MM.1S (cell line): ENCODE measurements around the gene ADIPOR2.

Experiments used
- DNase-seq: peaks from one replicate; pipeline ENCODE4 v3.0.0-alpha.2; 2015
- H2AFZ ChIP-seq: fragments of 300-600 bp; sonication (generic); 2 replicates; pipeline ENCODE4 v1.6.0; 2016; ENCODE audit warnings: antibody characterized with exemption, low read length
- H3F3A ChIP-seq: fragments of 300-600 bp; sonication (generic); 2 replicates; pipeline ENCODE4 v1.6.1; 2016; ENCODE audit warnings: mild to moderate bottlenecking, antibody characterized with exemption, low read length, moderate library complexity, mixed read lengths; ENCODE audit not compliant: insufficient read depth
- H3K27ac ChIP-seq: fragments of 300-600 bp; sonication (generic); 2 replicates; pipeline ENCODE4 v1.5.1; 2016; ENCODE audit warnings: mild to moderate bottlenecking, low read length
- H3K27me3 ChIP-seq: fragments of 300-600 bp; sonication (generic); replicated peaks from 2 replicates; pipeline ENCODE4 v1.6.0; 2016; ENCODE audit warnings: low read length; ENCODE audit not compliant: insufficient read depth
- H3K36me3 ChIP-seq: fragments of 300-600 bp; sonication (generic); replicated peaks from 2 replicates; pipeline ENCODE4 v1.6.1; 2016; ENCODE audit warnings: mild to moderate bottlenecking, low read length, mixed read lengths; ENCODE audit not compliant: insufficient read depth
- H3K4me1 ChIP-seq: fragments of 300-600 bp; sonication (generic); 2 replicates; pipeline ENCODE4 v1.6.1; 2016; ENCODE audit warnings: low read length, mixed read lengths
- H3K4me2 ChIP-seq: fragments of 300-600 bp; sonication (generic); 2 replicates; pipeline ENCODE4 v1.6.0; 2016; ENCODE audit warnings: low read depth, low read length
- H3K4me3 ChIP-seq: fragments of 300-600 bp; sonication (generic); 2 replicates; pipeline ENCODE4 v1.5.1; 2016; ENCODE audit warnings: low read length, mixed read lengths
- H3K79me2 ChIP-seq: fragments of 300-600 bp; sonication (generic); 2 replicates; pipeline ENCODE4 v1.6.1; 2016; ENCODE audit warnings: mixed run types, low read length, mixed read lengths
- H3K9ac ChIP-seq: fragments of 300-600 bp; sonication (generic); 2 replicates; pipeline ENCODE4 v1.6.1; 2016; ENCODE audit warnings: low read length, mixed read lengths
- H3K9me2 ChIP-seq: fragments of 300-600 bp; sonication (generic); replicated peaks from 2 replicates; pipeline ENCODE4 v1.6.1; 2016; ENCODE audit warnings: mild to moderate bottlenecking, low read length, mixed read lengths; ENCODE audit not compliant: insufficient read depth
- H3K9me3 ChIP-seq: fragments of 300-600 bp; sonication (generic); replicated peaks from 2 replicates; pipeline ENCODE4 v1.6.1; 2016; ENCODE audit warnings: mild to moderate bottlenecking, low read length, mixed read lengths; ENCODE audit not compliant: insufficient read depth
- H4K20me1 ChIP-seq: fragments of 300-600 bp; sonication (generic); 2 replicates; pipeline ENCODE4 v1.6.1; 2016; ENCODE audit warnings: mild to moderate bottlenecking, low read length, moderate library complexity, mixed read lengths; ENCODE audit not compliant: insufficient read depth
- CTCF ChIP-seq: fragments of 300-600 bp; sonication (generic); IDR thresholded peaks from 2 replicates; pipeline ENCODE4 v1.5.1; 2016; ENCODE audit warnings: antibody characterized with exemption, low read length, mixed read lengths
- EZH2 ChIP-seq: fragments of 300-600 bp; sonication (generic); optimal IDR thresholded peaks from 2 replicates; pipeline ENCODE3; 2017; ENCODE audit warnings: low read depth, mild to moderate bottlenecking, antibody characterized with exemption, low read length, mixed read lengths
- EZH2phosphoT487 ChIP-seq: fragments of 300-600 bp; sonication (generic); IDR thresholded peaks from 2 replicates; pipeline ENCODE4 v1.6.1; 2018; ENCODE audit warnings: antibody characterized with exemption, low read length

The ADIPOR2 gene

GRCh38 chr12:1777798-1778197 lies 86.9 kb downstream of the ADIPOR2 start:
- Histone ChIP-seq H3K79me2 (0 out of 2 replicates have a peak, but pooled peaks cover 4% of the 10 kb centered on the region), H2AFZ (no peak overlapping the region), H3K4me3 (no peak overlapping the region), H3F3A (no peaks in the 10 kb centered on the region), H4K20me1 (no peaks in the 10 kb centered on the region), H3K9me3 (no peaks in the 10 kb centered on the region), H3K4me2 (no peak overlapping the region), H3K4me1 (no peaks in the 10 kb centered on the region), H3K27ac (no peak overlapping the region), H3K9me2 (no peaks in the 10 kb centered on the region), H3K27me3 (no peaks in the 10 kb centered on the region), H3K9ac (no peak overlapping the region), H3K36me3 (no peaks in the 10 kb centered on the region)
- TF ChIP-seq CTCF (no peak), EZH2 (no peak), EZH2phosphoT487 (no peak)
- DNase-seq, result no peak

GRCh38 chr12:1778911-1779310 lies 88.0 kb downstream of the ADIPOR2 start:
- Histone ChIP-seq H3K4me2 (no peak overlapping the region), H2AFZ (no peak overlapping the region)
- no peak for TF ChIP-seq CTCF
- no peak for TF ChIP-seq EZH2
- TF ChIP-seq EZH2phosphoT487, result no peak

GRCh38 chr12:1779783-1780182 lies 88.9 kb downstream of the ADIPOR2 start:
- Histone ChIP-seq H3K9me2 (no peaks in the 10 kb centered on the region), H3K27ac (no peak overlapping the region), H3K4me1 (no peaks in the 10 kb centered on the region), H3K36me3 (no peaks in the 10 kb centered on the region), H3K4me2 (no peak overlapping the region), H3K4me3 (no peak overlapping the region), H4K20me1 (no peaks in the 10 kb centered on the region), H3K9me3 (no peaks in the 10 kb centered on the region), H3K79me2 (0 out of 2 replicates have a peak, but pooled peaks cover 4% of the 10 kb centered on the region), H2AFZ (no peak overlapping the region), H3K9ac (no peak overlapping the region), H3F3A (no peaks in the 10 kb centered on the region), H3K27me3 (no peaks in the 10 kb centered on the region)
- no peak for DNase-seq
- TF ChIP-seq EZH2 (no peak), EZH2phosphoT487 (no peak), CTCF (no peak)

More at GRCh38 chr12:1778911-1779310, 88.0 kb downstream of the ADIPOR2 start:
- Histone ChIP-seq H3K9ac (no peak overlapping the region), H3K27ac (no peak overlapping the region), H3K4me3 (no peak overlapping the region), H3K79me2 (0 out of 2 replicates have a peak, but pooled peaks cover 4% of the 10 kb centered on the region), H3F3A (no peaks in the 10 kb centered on the region), H3K36me3 (no peaks in the 10 kb centered on the region), H3K9me2 (no peaks in the 10 kb centered on the region), H3K4me1 (no peaks in the 10 kb centered on the region), H3K27me3 (no peaks in the 10 kb centered on the region), H3K9me3 (no peaks in the 10 kb centered on the region), H4K20me1 (no peaks in the 10 kb centered on the region)
- DNase-seq, result no peak
